GM21737 (cell line): ENCODE results near the gene LUZP4.
"Not testable (repeated sequence)": the region's sequence is repeated elsewhere in the genome, so short reads cannot be mapped to it uniquely, and the experiment has no call there.

Source experiments
- ATAC-seq: cut with Tn5 transposase; IDR thresholded peaks from one replicate; pipeline ENCODE4 v1.9.1; 2021; ENCODE audit warnings: mild to moderate bottlenecking, moderate library complexity; ENCODE audit not compliant: unreplicated experiment

The LUZP4 gene

DNA sequence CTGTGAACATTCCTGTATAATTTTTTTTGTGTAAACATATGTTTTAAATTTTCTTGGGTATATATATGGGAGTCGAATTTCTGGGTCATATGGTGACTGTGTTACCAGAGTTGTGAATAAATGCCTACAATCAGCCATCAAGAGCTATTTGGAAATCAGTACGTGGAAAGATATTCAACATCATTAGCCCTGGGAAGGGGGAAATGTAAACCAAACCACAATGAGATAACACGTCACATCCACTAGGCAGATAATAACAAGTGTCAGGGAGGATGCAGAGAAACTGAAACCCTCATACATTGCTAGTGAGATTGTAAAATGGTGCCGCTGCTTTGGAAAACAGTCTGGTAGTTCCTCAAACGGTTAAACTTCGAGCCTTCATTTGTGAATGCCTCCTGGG, 43.9 kb downstream of the LUZP4 start:
- no peak for ATAC-seq

DNA sequence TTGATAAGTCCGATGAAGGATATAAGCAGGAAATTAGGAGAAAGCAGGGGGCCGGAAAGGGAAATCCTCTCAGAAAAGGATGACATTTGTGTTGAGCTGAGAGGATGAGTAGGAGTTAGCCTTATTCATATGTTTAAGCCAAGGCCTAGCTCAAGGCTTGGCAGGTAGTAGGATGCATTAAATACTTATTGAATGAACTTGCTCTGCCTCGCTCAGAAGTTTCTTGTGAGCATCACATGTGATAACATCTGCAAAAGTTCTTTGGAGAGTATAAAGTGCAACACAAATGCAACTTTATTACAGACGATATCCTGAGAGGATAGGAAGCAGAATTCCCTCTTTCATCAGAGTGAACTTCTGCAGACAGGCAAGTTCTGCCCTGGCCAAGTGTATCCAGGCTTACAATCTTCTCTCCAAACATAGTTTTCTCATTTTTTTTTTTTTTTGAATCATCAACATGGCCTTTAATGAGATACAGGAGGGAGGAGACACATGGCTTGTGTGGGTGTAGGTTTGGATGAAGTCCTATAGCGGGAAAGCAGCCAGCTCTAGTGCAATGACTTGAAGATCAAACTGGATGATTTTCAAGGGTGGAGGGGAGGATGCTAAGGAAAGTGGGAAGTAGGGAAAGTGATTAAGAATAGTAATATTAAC, 48.1 kb downstream of the LUZP4 start:
- no peak for ATAC-seq

DNA sequence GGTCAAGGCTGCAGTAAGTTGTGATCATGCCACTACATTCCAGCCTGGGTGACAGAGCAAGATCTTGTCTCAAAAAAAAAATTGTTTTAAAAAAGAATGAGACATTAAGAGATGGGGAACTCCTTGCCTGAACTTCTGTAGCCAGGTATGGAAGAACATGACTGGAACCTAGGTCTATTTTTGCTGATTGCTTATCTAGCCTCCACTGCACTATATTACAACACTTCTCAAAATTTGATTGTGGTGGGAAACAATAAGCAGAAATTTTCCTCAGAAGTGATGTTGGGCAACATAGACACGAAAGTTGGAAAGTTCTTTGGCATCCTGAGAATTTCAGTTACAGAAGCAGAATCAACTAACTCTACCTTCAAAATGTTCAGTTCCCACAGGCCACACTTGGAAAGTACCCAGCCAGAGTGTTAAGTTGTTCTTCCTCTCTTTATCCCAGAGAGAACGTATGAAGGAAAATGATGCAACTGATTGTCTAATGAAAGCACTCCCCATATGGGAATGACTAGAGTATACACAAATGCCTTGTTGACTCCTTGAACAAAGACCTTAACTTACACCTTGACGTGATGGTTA, 50.0 kb downstream of the LUZP4 start:
- ATAC-seq = no peak

DNA sequence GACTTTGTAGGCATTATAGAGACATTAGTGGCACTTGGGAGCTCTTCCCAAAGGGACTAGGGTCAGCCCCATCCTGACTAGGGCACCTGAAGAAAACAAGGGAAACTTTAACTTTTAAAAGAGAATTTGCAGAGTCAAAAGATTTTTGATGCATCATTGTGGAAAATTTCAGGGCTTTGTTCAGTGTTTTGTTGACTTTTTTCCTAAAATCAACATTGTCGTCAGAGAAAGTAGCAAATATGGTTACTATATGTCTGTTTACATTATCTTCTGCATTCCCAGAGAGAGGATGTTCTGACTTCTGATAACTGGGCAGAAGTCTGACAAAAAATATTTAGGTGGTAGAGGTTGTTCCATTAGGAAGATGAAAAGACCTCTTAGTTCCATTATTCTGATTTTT, 51.9 kb downstream of the LUZP4 start:
- no peak for ATAC-seq

DNA sequence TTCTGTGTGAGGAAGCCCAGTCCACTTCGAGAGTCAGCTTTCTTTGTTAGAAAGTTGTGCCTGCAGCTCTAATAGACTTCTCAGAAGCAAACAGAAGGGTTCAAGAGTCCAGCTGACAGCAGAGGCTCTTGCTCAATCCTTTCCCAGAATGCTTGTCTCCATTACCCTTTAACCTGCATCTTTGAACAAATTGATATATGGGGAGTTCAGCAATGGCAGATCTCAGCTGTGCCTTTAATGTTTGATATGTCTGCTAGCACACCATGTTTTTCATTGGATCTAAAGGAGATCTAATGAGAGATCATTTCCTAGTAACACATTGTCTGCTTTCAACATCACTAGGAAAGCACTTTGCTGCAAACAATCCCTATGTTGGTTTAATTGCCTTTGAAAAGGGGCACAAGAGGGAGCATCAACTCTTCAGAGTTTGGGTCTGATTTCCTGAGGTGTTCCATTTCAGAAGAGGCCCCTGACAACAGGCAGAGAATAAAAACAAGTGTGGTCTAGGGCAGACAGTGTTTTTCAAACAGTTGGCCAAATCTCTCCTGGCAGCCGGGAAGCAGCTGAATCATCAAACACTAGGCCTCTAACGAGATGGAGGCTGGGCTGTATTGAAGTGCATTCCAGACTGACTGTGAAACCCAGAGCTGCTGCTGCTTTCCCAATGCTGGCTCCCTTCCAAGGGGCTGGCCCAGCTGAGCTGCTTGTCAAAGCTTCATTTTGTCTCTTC, 55.5 kb downstream of the LUZP4 start:
- no peak for ATAC-seq

DNA sequence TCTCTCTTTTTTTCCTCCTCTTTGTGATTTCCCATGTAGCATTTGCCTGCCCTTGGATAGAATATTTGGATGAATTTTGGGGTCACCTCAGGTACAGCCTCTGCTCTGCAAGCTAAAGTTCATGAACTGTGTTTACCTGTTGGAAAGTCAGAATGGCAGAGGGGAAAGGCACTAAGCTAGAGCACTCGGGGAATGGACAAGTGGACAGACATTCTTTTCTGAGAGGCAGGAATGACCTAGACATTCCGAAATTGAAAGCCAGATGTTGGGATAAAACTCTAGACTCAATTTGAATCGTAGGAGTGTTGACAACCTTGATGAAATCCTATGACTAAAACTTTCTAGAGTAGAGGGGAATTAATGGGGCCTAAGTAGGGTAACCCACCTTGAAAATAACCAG, 56.1 kb downstream of the LUZP4 start:
- no peak for ATAC-seq

DNA sequence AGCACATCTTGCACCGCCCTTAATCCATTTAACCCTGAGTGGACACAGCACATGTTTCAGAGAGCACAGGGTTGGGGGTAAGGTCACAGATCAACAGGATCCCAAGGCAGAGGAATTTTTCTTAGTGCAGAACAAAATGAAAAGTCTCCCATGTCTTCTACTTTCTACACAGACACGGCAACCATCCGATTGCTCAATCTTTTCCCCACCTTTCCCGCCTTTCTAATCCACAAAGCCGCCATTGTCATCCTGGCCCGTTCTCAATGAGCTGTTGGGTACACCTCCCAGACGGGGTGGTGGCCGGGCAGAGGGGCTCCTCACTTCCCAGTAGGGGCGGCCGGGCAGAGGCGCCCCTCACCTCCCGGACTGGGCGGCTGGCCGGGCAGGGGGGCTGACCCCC, 57.2 kb downstream of the LUZP4 start:
- not testable (repeated sequence) for ATAC-seq

DNA sequence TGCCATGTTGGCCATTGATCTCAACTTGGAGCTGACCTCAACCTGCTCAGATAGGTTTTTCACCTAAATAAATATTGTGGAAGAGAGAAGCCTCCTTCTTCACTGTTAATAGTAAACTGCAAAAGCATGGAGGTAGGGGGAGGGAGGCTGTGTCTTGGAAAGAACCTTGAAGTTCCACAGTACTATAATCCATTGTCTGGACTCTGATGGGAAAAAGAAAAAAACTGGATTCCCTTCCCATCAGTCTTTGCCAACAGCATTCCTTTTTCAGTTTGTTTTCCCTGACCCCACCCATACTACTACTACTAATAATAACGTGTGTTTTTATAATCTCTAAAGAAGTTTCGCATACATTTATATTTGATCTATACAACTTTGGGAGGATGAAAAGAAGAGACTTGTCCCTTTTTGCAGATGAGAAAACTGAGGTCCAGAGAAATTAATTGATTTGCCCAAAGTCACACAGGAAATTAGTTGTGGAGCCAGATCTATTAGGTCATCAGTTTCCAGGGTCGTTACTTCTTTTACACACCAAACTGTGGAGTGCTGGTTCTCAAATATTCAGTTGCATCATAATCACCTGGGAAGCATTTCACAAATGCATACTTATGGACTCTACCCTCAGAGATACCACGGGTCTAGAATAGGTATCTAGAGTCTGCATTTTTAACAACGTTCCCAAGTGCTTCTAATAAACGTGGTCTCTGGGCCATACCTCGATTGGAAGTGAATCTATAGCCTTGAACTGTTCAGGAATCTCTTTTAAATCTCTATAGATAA, 59.1 kb downstream of the LUZP4 start:
- no peak for ATAC-seq

DNA sequence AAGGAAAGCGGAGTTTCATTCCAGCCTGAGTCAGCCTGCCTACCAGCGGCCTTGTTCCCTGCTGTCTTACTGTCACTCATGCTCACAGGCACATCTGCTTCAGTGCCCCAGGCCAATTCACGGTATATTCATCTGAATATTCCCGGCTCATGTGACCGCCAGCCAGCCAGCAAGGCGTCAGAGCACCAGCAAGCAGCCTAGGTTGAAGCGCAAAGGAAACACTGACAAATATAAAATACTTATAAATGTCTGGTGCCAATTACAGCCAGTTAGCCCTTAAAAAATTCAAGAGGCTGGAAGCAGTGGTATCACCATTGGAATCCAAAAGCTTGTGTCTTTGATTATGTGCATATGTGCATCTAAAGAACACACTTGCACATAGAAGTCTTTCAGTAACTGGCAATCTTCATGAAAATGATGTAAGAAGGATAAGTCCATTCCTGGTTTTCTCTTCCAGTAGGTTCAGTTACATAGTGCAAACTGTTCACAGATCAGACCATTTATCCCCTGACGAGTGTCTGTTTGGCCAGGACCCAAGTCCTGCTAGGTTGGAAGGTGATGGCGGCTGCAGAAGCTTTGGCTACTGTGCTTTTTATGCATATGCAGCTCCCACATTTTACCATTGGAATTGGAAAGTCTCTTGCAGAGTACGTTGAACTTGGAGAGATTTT, 61.3 kb downstream of the LUZP4 start:
- ATAC-seq = no peak

DNA sequence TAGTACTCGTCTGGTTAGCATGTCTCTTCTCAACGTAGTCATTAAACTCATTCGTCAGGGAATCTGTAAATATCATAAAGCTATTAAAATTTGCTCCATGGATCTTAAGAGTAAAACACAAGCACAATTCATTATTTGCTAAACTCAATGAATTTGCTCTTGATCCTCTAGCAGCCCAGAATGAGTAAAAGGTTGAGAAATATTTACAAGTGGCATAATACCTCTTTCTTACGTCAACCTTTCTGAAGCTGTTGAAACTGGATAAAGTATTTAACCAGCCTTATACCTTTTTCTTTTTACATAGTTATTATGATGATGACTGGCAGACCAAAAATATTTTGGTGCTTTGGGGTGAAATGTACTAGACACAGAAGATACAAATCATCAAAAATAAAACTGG, 66.9 kb downstream of the LUZP4 start:
- no peak for ATAC-seq
